Breast epithelium (tissue), 3 donors: Measurements from ENCODE around the gene DVL1.

Experiments
- CTCF ChIP-seq, 3 donors: fragments of 450-650 bp; IDR thresholded peaks; one replicate each; pipeline ENCODE4 v1.5.1; 2016 to 2017; ENCODE audit warnings: antibody characterized with exemption in 3 of 3, mild to moderate bottlenecking in 3 of 3, moderate library complexity in 3 of 3
- POLR2A ChIP-seq: fragments of 450-650 bp; IDR thresholded peaks from one replicate; pipeline ENCODE4 v1.6.1; 2016; ENCODE audit warnings: antibody characterized with exemption, mild to moderate bottlenecking, moderate library complexity
- POLR2AphosphoS5 ChIP-seq, 3 donors: sonication (generic); formaldehyde crosslinking; IDR thresholded peaks; one replicate each; pipeline ENCODE4 v1.6.1; 2017; ENCODE audit warnings: antibody characterized with exemption in 3 of 3

GRCh38 chr1:1306661-1307260 is 42.5 kb downstream of the DVL1 start:
- TF ChIP-seq POLR2A, result no peak
- no peak for TF ChIP-seq CTCF (IDR thresholded peaks at IDR 0.05)
- no peak for TF ChIP-seq POLR2AphosphoS5 (IDR thresholded peaks at IDR 0.05)
